CD14-positive monocyte (primary cell): ENCODE measurements around the gene PCDH15. TPM values are rescaled to one million over a fixed set of nuclear protein-coding genes. Genes with fewer than 3 reads are reported as not detected.
A peak's percentile ranks its signal among the peaks of the same experiment; 100 is the strongest.

Source experiments
- DNase-seq, 3 donors: peaks; one replicate each; pipeline ENCODE4 v3.0.0-alpha.2; 2011 to 2022
- H2AFZ ChIP-seq: 2 replicates; pipeline ENCODE4 v1.6.0; 2012; ENCODE audit warnings: mild to moderate bottlenecking, low read depth, low read length, inconsistent platforms; ENCODE audit not compliant: insufficient read depth, poor library complexity, severe bottlenecking
- H3K27ac ChIP-seq, 2 donors: 1 replicate in 1 of 2; 2 replicates in 1 of 2; pipeline ENCODE4 v1.5.1; 2012 to 2013; ENCODE audit warnings: low read length in 2 of 2, control low read depth in 1 of 2, inconsistent platforms in 1 of 2, low read depth in 1 of 2, mild to moderate bottlenecking in 1 of 2
- H3K27me3 ChIP-seq, 2 donors: one replicate each; pipeline versions ENCODE4 v1.6.0 to v1.6.1; 2011 to 2013; ENCODE audit warnings: low read length in 2 of 2; ENCODE audit not compliant: control insufficient read depth in 2 of 2, insufficient read depth in 2 of 2
- H3K36me3 ChIP-seq, 2 donors: replicated peaks in 1 of 2; 1 replicate in 1 of 2; 2 replicates in 1 of 2; pipeline versions ENCODE4 v1.5.1 to v1.6.1; 2012 to 2013; ENCODE audit warnings: low read length in 2 of 2, control low read depth in 1 of 2, inconsistent platforms in 1 of 2, mild to moderate bottlenecking in 1 of 2; ENCODE audit not compliant: insufficient read depth in 2 of 2, control insufficient read depth in 1 of 2
- H3K4me1 ChIP-seq, 2 donors: 1 replicate in 1 of 2; 2 replicates in 1 of 2; pipeline versions ENCODE4 v1.5.1 to v1.6.1; 2012 to 2013; ENCODE audit warnings: low read length in 2 of 2, control low read depth in 1 of 2, inconsistent platforms in 1 of 2, mild to moderate bottlenecking in 1 of 2, moderate library complexity in 1 of 2; ENCODE audit not compliant: insufficient read depth in 2 of 2, control insufficient read depth in 1 of 2
- H3K4me2 ChIP-seq: replicated peaks from 2 replicates; pipeline ENCODE3; 2012; ENCODE audit warnings: low read length, moderate library complexity, mild to moderate bottlenecking; ENCODE audit not compliant: poor library complexity, severe bottlenecking; ENCODE audit errors: extremely low read depth
- H3K4me3 ChIP-seq, 3 experiments: fragments of 200-600 bp in 1 of 3; sonication (generic) in 1 of 3; replicated peaks in 1 of 3; 1 replicate in 2 of 3; 2 replicates in 1 of 3; pipeline ENCODE4 v1.5.1; 2011 to 2013; ENCODE audit warnings: low read length in 3 of 3, mild to moderate bottlenecking in 3 of 3, control low read depth in 2 of 3, low read depth in 2 of 3, inconsistent platforms in 1 of 3, moderate library complexity in 1 of 3
- H3K79me2 ChIP-seq: 2 replicates; pipeline ENCODE4 v1.6.0; 2012; ENCODE audit warnings: mild to moderate bottlenecking, control low read depth, inconsistent platforms, low read length, moderate library complexity; ENCODE audit not compliant: insufficient read depth
- H3K9ac ChIP-seq: 2 replicates; pipeline ENCODE4 v1.6.0; 2017; ENCODE audit warnings: low read length, mild to moderate bottlenecking; ENCODE audit not compliant: insufficient read depth, poor library complexity, severe bottlenecking
- H3K9me3 ChIP-seq, 2 donors: replicated peaks in 1 of 2; 1 replicate in 1 of 2; 2 replicates in 1 of 2; pipeline versions ENCODE4 v1.5.1 to v1.6.1; 2012 to 2013; ENCODE audit warnings: low read length in 2 of 2, control low read depth in 1 of 2; ENCODE audit not compliant: control insufficient read depth in 1 of 2, insufficient read depth in 1 of 2
- H4K20me1 ChIP-seq: 2 replicates; pipeline ENCODE4 v1.6.0; 2012; ENCODE audit warnings: mild to moderate bottlenecking, low read length, control low read depth, moderate library complexity; ENCODE audit not compliant: insufficient read depth
- H3K27ac Mint-ChIP-seq, 7 donors: one replicate each; pipeline ENCODE4 v1.8.0; 2020; ENCODE audit warnings: mild to moderate bottlenecking in 7 of 7, mixed read lengths in 7 of 7, moderate library complexity in 6 of 7, inconsistent platforms in 2 of 7
- H3K27me3 Mint-ChIP-seq, 3 donors: one replicate each; pipeline ENCODE4 v1.8.0; 2021 to 2022; ENCODE audit warnings: low read depth in 3 of 3, mild to moderate bottlenecking in 3 of 3, mixed read lengths in 3 of 3, moderate library complexity in 3 of 3, inconsistent platforms in 1 of 3
- H3K36me3 Mint-ChIP-seq, 2 donors: one replicate each; pipeline ENCODE4 v1.8.0; 2020; ENCODE audit warnings: mixed read lengths in 2 of 2, inconsistent platforms in 1 of 2, mild to moderate bottlenecking in 1 of 2
- H3K4me1 Mint-ChIP-seq: one replicate; pipeline ENCODE4 v1.8.0; 2020; ENCODE audit warnings: mild to moderate bottlenecking, mixed read lengths
- H3K4me3 Mint-ChIP-seq, 2 donors: one replicate each; pipeline ENCODE4 v1.8.0; 2020; ENCODE audit warnings: mild to moderate bottlenecking in 2 of 2, mixed read lengths in 2 of 2, moderate library complexity in 1 of 2
- H3K9me3 Mint-ChIP-seq, 7 donors: one replicate each; pipeline ENCODE4 v1.8.0; 2020 to 2022; ENCODE audit warnings: mixed read lengths in 7 of 7, mild to moderate bottlenecking in 6 of 7, moderate library complexity in 6 of 7, inconsistent platforms in 2 of 7
- WGBS: methylation state at CpG from one replicate; pipeline ENCODE4 v1.1.5; 2013; ENCODE audit warnings: missing lambda C conversion rate; ENCODE audit not compliant: insufficient coverage; 5-methylcytosine and 5-hydroxymethylcytosine counted together
- intact Hi-C, 2 donors: fragments of 100-400 bp; cut with micrococcal nuclease; formaldehyde crosslinking; loops; one replicate each; pipeline versions ENCODE4 v1.15.0 to v1.15.1; 2023
- polyA plus RNA-seq, 3 donors: library from polyadenylated mRNA; depleted of rRNA in 1 of 3; unstranded in 2 of 3; stranded (reverse) in 1 of 3; fragments of 300-500 nt in 2 of 3; fragments of >200 nt in 1 of 3; fragmentation: Illumina TruSeq in 2 of 3; gene quantifications; 1 replicate in 2 of 3; 2 replicates in 1 of 3; pipeline ENCODE4 v1.2.3, GENCODE V29; 2012 to 2021
- TF ChIP-seq, protein P1 (sequence below): fragments of 200-600 bp; IDR thresholded peaks from one replicate; pipeline ENCODE4 v1.8.0; 2022; ENCODE audit warnings: antibody characterized with exemption, mild to moderate bottlenecking

PCDH15 gene
- polyA plus RNA-seq, 3 donors: not detected

- H3K27ac Mint-ChIP-seq: no peak overlapping the region
- WGBS: 86% methylated on average over 1 of the region's 4 CpGs
These were observed 882.3 kb downstream of the PCDH15 start for GRCh38 chr10:53918755-53919154.

GRCh38 chr10:53909791-53910190 lies 891.2 kb downstream of the PCDH15 start:
- peaks cover 0 to 2% (median 0%) of the 10 kb centered on the region in 3 donors for H3K27me3 Mint-ChIP-seq
- no peaks in the 10 kb centered on the region for H3K36me3 ChIP-seq
- no peaks in the 10 kb centered on the region for H3K79me2 ChIP-seq
- TF ChIP-seq, protein P1, sequence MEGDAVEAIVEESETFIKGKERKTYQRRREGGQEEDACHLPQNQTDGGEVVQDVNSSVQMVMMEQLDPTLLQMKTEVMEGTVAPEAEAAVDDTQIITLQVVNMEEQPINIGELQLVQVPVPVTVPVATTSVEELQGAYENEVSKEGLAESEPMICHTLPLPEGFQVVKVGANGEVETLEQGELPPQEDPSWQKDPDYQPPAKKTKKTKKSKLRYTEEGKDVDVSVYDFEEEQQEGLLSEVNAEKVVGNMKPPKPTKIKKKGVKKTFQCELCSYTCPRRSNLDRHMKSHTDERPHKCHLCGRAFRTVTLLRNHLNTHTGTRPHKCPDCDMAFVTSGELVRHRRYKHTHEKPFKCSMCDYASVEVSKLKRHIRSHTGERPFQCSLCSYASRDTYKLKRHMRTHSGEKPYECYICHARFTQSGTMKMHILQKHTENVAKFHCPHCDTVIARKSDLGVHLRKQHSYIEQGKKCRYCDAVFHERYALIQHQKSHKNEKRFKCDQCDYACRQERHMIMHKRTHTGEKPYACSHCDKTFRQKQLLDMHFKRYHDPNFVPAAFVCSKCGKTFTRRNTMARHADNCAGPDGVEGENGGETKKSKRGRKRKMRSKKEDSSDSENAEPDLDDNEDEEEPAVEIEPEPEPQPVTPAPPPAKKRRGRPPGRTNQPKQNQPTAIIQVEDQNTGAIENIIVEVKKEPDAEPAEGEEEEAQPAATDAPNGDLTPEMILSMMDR: no peak
- H4K20me1 ChIP-seq: no peaks in the 10 kb centered on the region
- H3K9ac ChIP-seq: no peak overlapping the region
- H3K27me3 ChIP-seq: no peaks in the 10 kb centered on the region
- H3K4me1 Mint-ChIP-seq: no peaks in the 10 kb centered on the region
- no peaks in the 10 kb centered on the region for H3K36me3 Mint-ChIP-seq
- no peak overlapping the region for H3K27ac ChIP-seq
- peaks cover 0 to 10% of the 10 kb centered on the region in 2 donors for H3K9me3 ChIP-seq
- H3K4me3 Mint-ChIP-seq: no peak overlapping the region
- no peak for DNase-seq
- H3K27ac Mint-ChIP-seq: peak overlapping the region in 1 of 7 donors; percentile 13
- H3K4me3 ChIP-seq: no peak overlapping the region
- 91% methylated on average over 3 of the region's 5 CpGs for WGBS
- H3K4me2 ChIP-seq: no peak overlapping the region
- H2AFZ ChIP-seq: no peak overlapping the region
- no peaks in the 10 kb centered on the region for H3K4me1 ChIP-seq
- intact Hi-C loops: no loop called here
- peaks cover 8 to 15% (median 13%) of the 10 kb centered on the region in 7 donors for H3K9me3 Mint-ChIP-seq

More at GRCh38 chr10:53918755-53919154, 882.3 kb downstream of the PCDH15 start:
- Mint-ChIP-seq H3K4me3 (no peak overlapping the region), H3K4me1 (no peaks in the 10 kb centered on the region), H3K36me3 (no peaks in the 10 kb centered on the region), H3K9me3 (peaks cover 1 to 10% (median 3%) of the 10 kb centered on the region in 7 donors), H3K27me3 (no peaks in the 10 kb centered on the region)
- DNase-seq: no peak
- peaks cover 0 to under 1% of the 10 kb centered on the region in 2 donors for H3K9me3 ChIP-seq
- H3K4me2 ChIP-seq: no peak overlapping the region
- no peaks in the 10 kb centered on the region for H3K79me2 ChIP-seq
- intact Hi-C loops: no loop called here
- H4K20me1 ChIP-seq: no peaks in the 10 kb centered on the region
- no peak overlapping the region for H3K27ac ChIP-seq
- TF ChIP-seq, protein P1: no peak
- no peak overlapping the region for H3K9ac ChIP-seq
- no peak overlapping the region for H3K4me3 ChIP-seq
- no peaks in the 10 kb centered on the region for H3K4me1 ChIP-seq
- H3K27me3 ChIP-seq: no peaks in the 10 kb centered on the region
- H2AFZ ChIP-seq: no peak overlapping the region
- H3K36me3 ChIP-seq: no peaks in the 10 kb centered on the region
